IMR-90 (cell line): Measurements from ENCODE around the gene ZNF473. TPM values are rescaled to one million over a fixed set of nuclear protein-coding genes. Genes with fewer than 3 reads are reported as not detected.

Experiments used
- ATAC-seq: fragments of 200-7000 bp; cut with Tn5 transposase; 2 replicates; pipeline ENCODE4 v1.9.1; 2020; ENCODE audit warnings: low read depth, mild to moderate bottlenecking, moderate library complexity
- BruUV-seq: library from RNA; stranded (reverse); fragments of 400-500 nt; replicated peaks from 2 replicates; lab custom pipeline; 2021; lab: Mats Ljungman, UMichigan
- CTCF ChIA-PET: fragments of 300-600 bp; formaldehyde crosslinking; extraction: SDS; loops from one replicate; lab custom pipeline; 2021; ENCODE audit warnings: antibody characterized with exemption; lab: Yijun Ruan, JAX
- POLR2A ChIA-PET: fragments of 300-600 bp; sonication (Branson Sonifier 250); formaldehyde crosslinking; loops from one replicate; lab custom pipeline; 2022; ENCODE audit warnings: antibody characterized with exemption; ENCODE audit not compliant: unreplicated experiment; lab: Charles Lee
- DNase-seq: peaks from one replicate; pipeline ENCODE4 v3.0.0; 2013
- H2AFZ ChIP-seq: replicated peaks from 2 replicates; pipeline ENCODE3; 2013; ENCODE audit warnings: low read length, mild to moderate bottlenecking; ENCODE audit not compliant: poor library complexity
- H2AK5ac ChIP-seq: 2 replicates; pipeline ENCODE4 v1.6.1; 2013; ENCODE audit warnings: low read depth, low read length, inconsistent platforms
- H2AK9ac ChIP-seq: replicated peaks from 2 replicates; pipeline ENCODE3; 2013; ENCODE audit warnings: mild to moderate bottlenecking, low read depth, low read length, moderate library complexity; ENCODE audit not compliant: poor library complexity
- H2BK120ac ChIP-seq: 2 replicates; pipeline ENCODE4 v1.6.1; 2013; ENCODE audit warnings: low read depth, low read length, inconsistent platforms
- H2BK15ac ChIP-seq: 3 replicates; pipeline ENCODE4 v1.6.1; 2013; ENCODE audit warnings: low read depth, low read length, inconsistent platforms
- H2BK20ac ChIP-seq: 2 replicates; pipeline ENCODE4 v1.6.1; 2013; ENCODE audit warnings: low read depth, mild to moderate bottlenecking, inconsistent platforms, low read length, moderate library complexity
- H2BK5ac ChIP-seq: 2 replicates; pipeline ENCODE4 v1.6.1; 2013; ENCODE audit warnings: mild to moderate bottlenecking, low read depth, low read length, inconsistent platforms; ENCODE audit not compliant: poor library complexity, severe bottlenecking
- H3K14ac ChIP-seq: replicated peaks from 2 replicates; pipeline ENCODE4 v1.6.1; 2013; ENCODE audit warnings: low read depth, low read length, inconsistent platforms
- H3K18ac ChIP-seq: 2 replicates; pipeline ENCODE4 v1.6.1; 2013; ENCODE audit warnings: low read depth, low read length, control low read depth
- H3K23ac ChIP-seq: 2 replicates; pipeline ENCODE4 v1.6.1; 2013; ENCODE audit warnings: low read depth, low read length, inconsistent platforms
- H3K27ac ChIP-seq: 2 replicates; pipeline ENCODE4 v1.5.1; 2013; ENCODE audit warnings: mild to moderate bottlenecking, control low read depth, low read length; ENCODE audit not compliant: insufficient read depth
- H3K27me3 ChIP-seq: 2 replicates; pipeline ENCODE4 v1.6.1; 2013; ENCODE audit warnings: low read length; ENCODE audit not compliant: control insufficient read depth, insufficient read depth
- H3K36me3 ChIP-seq: 2 replicates; pipeline ENCODE4 v1.6.1; 2013; ENCODE audit warnings: low read length, mixed read lengths; ENCODE audit not compliant: control insufficient read depth, insufficient read depth
- H3K4ac ChIP-seq: 2 replicates; pipeline ENCODE4 v1.6.1; 2013; ENCODE audit warnings: low read depth, low read length, inconsistent platforms
- H3K4me1 ChIP-seq: 2 replicates; pipeline ENCODE4 v1.6.1; 2013; ENCODE audit warnings: low read length, mixed read lengths; ENCODE audit not compliant: control insufficient read depth, insufficient read depth
- H3K4me2 ChIP-seq: 2 replicates; pipeline ENCODE4 v1.6.1; 2013; ENCODE audit warnings: low read depth, mild to moderate bottlenecking, control low read depth, low read length, moderate library complexity
- H3K4me3 ChIP-seq: 2 replicates; pipeline ENCODE4 v1.5.1; 2013; ENCODE audit warnings: low read depth, mild to moderate bottlenecking, control low read depth, low read length, moderate library complexity; ENCODE audit not compliant: insufficient read depth
- H3K56ac ChIP-seq: 2 replicates; pipeline ENCODE4 v1.6.1; 2013; ENCODE audit warnings: low read length, inconsistent platforms; ENCODE audit not compliant: insufficient read depth; ENCODE audit errors: extremely low read depth
- H3K79me1 ChIP-seq, 2 experiments: 2 replicates each; pipeline ENCODE4 v1.6.1; 2013; ENCODE audit warnings: low read length in 2 of 2, inconsistent platforms in 1 of 2, low read depth in 1 of 2
- H3K9ac ChIP-seq: 2 replicates; pipeline ENCODE4 v1.6.1; 2013; ENCODE audit warnings: low read depth, low read length, control low read depth
- H3K9me1 ChIP-seq: 2 replicates; pipeline ENCODE4 v1.6.1; 2013; ENCODE audit warnings: low read length, inconsistent platforms; ENCODE audit not compliant: insufficient read depth
- H3K9me3 ChIP-seq: 2 replicates; pipeline ENCODE4 v1.6.1; 2013; ENCODE audit warnings: low read length; ENCODE audit not compliant: control insufficient read depth, insufficient read depth
- H4K20me1 ChIP-seq: 2 replicates; pipeline ENCODE4 v1.6.1; 2013; ENCODE audit warnings: low read length, inconsistent platforms; ENCODE audit not compliant: insufficient read depth
- H4K5ac ChIP-seq: 2 replicates; pipeline ENCODE4 v1.6.1; 2013; ENCODE audit warnings: mild to moderate bottlenecking, low read depth, low read length, control low read depth
- H4K8ac ChIP-seq, 2 experiments: 2 replicates each; pipeline ENCODE4 v1.6.1; 2013; ENCODE audit warnings: low read depth in 2 of 2, low read length in 2 of 2, control low read depth in 1 of 2, inconsistent platforms in 1 of 2
- H4K91ac ChIP-seq: 2 replicates; pipeline ENCODE4 v1.6.1; 2013; ENCODE audit warnings: low read depth, low read length, inconsistent platforms; ENCODE audit not compliant: insufficient read depth
- BHLHE40 ChIP-seq: fragments of 150-350 bp; IDR thresholded peaks from 2 replicates; pipeline ENCODE4 v1.6.1; 2016; ENCODE audit warnings: mild to moderate bottlenecking, low read depth, low read length
- CEBPB ChIP-seq: IDR thresholded peaks from 2 replicates; pipeline ENCODE4 v1.6.1; 2012; ENCODE audit warnings: low read depth, low read length, improper control_type of control experiment
- CHD1 ChIP-seq: IDR thresholded peaks from 2 replicates; pipeline ENCODE4 v1.6.1; 2012; ENCODE audit warnings: low read depth, low read length, improper control_type of control experiment
- CTCF ChIP-seq: conservative IDR thresholded peaks from 2 replicates; pipeline ENCODE4 v1.5.1; 2012; ENCODE audit warnings: mild to moderate bottlenecking, low read depth, low read length, improper control_type of control experiment
- ELK1 ChIP-seq: fragments of 150-350 bp; IDR thresholded peaks from 2 replicates; pipeline ENCODE4 v1.6.1; 2016; ENCODE audit warnings: low read depth, mild to moderate bottlenecking, low read length, moderate library complexity, borderline replicate concordance
- FOS ChIP-seq: fragments of 150-350 bp; IDR thresholded peaks from 2 replicates; pipeline ENCODE4 v1.6.1; 2016; ENCODE audit warnings: low read depth, low read length
- MAFK ChIP-seq: IDR thresholded peaks from 2 replicates; pipeline ENCODE4 v1.6.1; 2012; ENCODE audit warnings: low read depth, low read length, improper control_type of control experiment
- MAZ ChIP-seq: IDR thresholded peaks from 2 replicates; pipeline ENCODE4 v1.6.1; 2012; ENCODE audit warnings: low read depth, mild to moderate bottlenecking, low read length, improper control_type of control experiment, moderate library complexity, borderline replicate concordance
- MXI1 ChIP-seq: IDR thresholded peaks from 2 replicates; pipeline ENCODE4 v1.6.1; 2012; ENCODE audit warnings: low read depth, mild to moderate bottlenecking, low read length, moderate library complexity, borderline replicate concordance
- NFE2L2 ChIP-seq: fragments of 150-350 bp; IDR thresholded peaks from 2 replicates; pipeline ENCODE4 v1.6.1; 2016; ENCODE audit warnings: low read depth, mild to moderate bottlenecking, low read length
- POLR2A ChIP-seq: IDR thresholded peaks from 2 replicates; pipeline ENCODE4 v1.6.1; 2012; ENCODE audit warnings: mild to moderate bottlenecking, low read depth, low read length
- RAD21 ChIP-seq: IDR thresholded peaks from 2 replicates; pipeline ENCODE4 v1.6.1; 2012; ENCODE audit warnings: low read length, improper control_type of control experiment
- RCOR1 ChIP-seq: IDR thresholded peaks from 2 replicates; pipeline ENCODE4 v1.6.1; 2012; ENCODE audit warnings: mild to moderate bottlenecking, low read length, improper control_type of control experiment; ENCODE audit not compliant: insufficient replicate concordance
- RFX5 ChIP-seq: IDR thresholded peaks from 2 replicates; pipeline ENCODE4 v1.8.0; 2012; ENCODE audit warnings: low read depth, mild to moderate bottlenecking, low read length, moderate library complexity
- SMC3 ChIP-seq: fragments of 150-350 bp; IDR thresholded peaks from 2 replicates; pipeline ENCODE4 v1.6.1; 2016; ENCODE audit warnings: low read depth, mild to moderate bottlenecking, antibody characterized with exemption, low read length, moderate library complexity
- USF2 ChIP-seq: fragments of 150-350 bp; IDR thresholded peaks from 2 replicates; pipeline ENCODE4 v1.6.1; 2017; ENCODE audit warnings: mild to moderate bottlenecking, antibody characterized with exemption, low read length, low read depth
- WGBS, 2 experiments: methylation state at CpG; one replicate each; pipeline versions ENCODE4 v1.1.5 to v1.1.7; 2013; ENCODE audit warnings: missing lambda C conversion rate in 2 of 2; ENCODE audit not compliant: insufficient read length in 1 of 2; ENCODE audit errors: extremely low coverage in 2 of 2; 5-methylcytosine and 5-hydroxymethylcytosine counted together
- dilution Hi-C: fragments of 300-500 bp; cut with HindIII; formaldehyde crosslinking; loops from one replicate; pipeline ENCODE4 v1.14.3; 2018; ENCODE audit warnings: low sequenced_read_pairs; ENCODE audit not compliant: unreplicated experiment
- in situ Hi-C: fragments of 300-500 bp; cut with MboI; formaldehyde crosslinking; loops from 3 replicates; pipeline ENCODE4 v1.14.3; 2019; ENCODE audit warnings: low sequenced_read_pairs, inconsistent platforms, mixed read lengths
- intact Hi-C: fragments of 100-400 bp; cut with micrococcal nuclease; formaldehyde crosslinking; loops from 2 replicates; pipeline ENCODE4 v1.10.0; 2022
- polyA plus RNA-seq, 3 experiments: library from polyadenylated mRNA; depleted of rRNA; stranded (reverse); fragments of >200 nt; gene quantifications; 2 replicates each; pipeline ENCODE4 v1.2.3, GENCODE V29; 2012; ENCODE audit warnings: low replicate concordance in 1 of 3
- total RNA-seq: library from RNA; depleted of rRNA; stranded (reverse); fragments of >200 nt; gene quantifications from 2 replicates; pipeline ENCODE4 v1.2.3, GENCODE V29; 2012

Gene ZNF473
- total and polyA plus RNA-seq, 2 of the 4 experiments (the other 2 are of a cell fraction) = 4.5 to 13.3 TPM

GRCh38 chr19:50053119-50053518, 27.3 kb downstream of the ZNF473 start:
- H3K23ac ChIP-seq = no peak overlapping the region
- DNase-seq = no peak
- H4K91ac ChIP-seq = no peak overlapping the region
- no peak for TF ChIP-seq FOS
- no peak for TF ChIP-seq ELK1
- TF ChIP-seq SMC3 = no peak
- no peak for TF ChIP-seq RCOR1
- no peak for TF ChIP-seq BHLHE40
- TF ChIP-seq MXI1 = no peak
- no peak for TF ChIP-seq CTCF
- no peak for TF ChIP-seq MAFK
- TF ChIP-seq CHD1 = no peak
- no peak for TF ChIP-seq POLR2A
- no peak for TF ChIP-seq NFE2L2
- TF ChIP-seq USF2 = no peak
- TF ChIP-seq RAD21 = no peak
- TF ChIP-seq CEBPB = no peak
- TF ChIP-seq RFX5 = no peak
- TF ChIP-seq MAZ = no peak
- no peak overlapping the region for H3K4me3 ChIP-seq
- no peak overlapping the region for H2BK120ac ChIP-seq
- no peak overlapping the region for H2BK20ac ChIP-seq
- no peaks in the 10 kb centered on the region for H3K9me1 ChIP-seq
- H3K4me2 ChIP-seq = no peak overlapping the region
- intact Hi-C loops (no loop called here), in situ Hi-C loops (no loop called here), dilution Hi-C loops (no loop called here)
- H2BK15ac ChIP-seq = no peak overlapping the region
- H4K5ac ChIP-seq = no peak overlapping the region
- no peak overlapping the region for H3K9ac ChIP-seq
- no peak overlapping the region for H2BK5ac ChIP-seq
- no peak overlapping the region for H3K4ac ChIP-seq
- H3K4me1 ChIP-seq = no peaks in the 10 kb centered on the region
- no peak overlapping the region for H4K8ac ChIP-seq
- H3K36me3 ChIP-seq = no peaks in the 10 kb centered on the region
- CTCF ChIA-PET = no interaction called here
- H4K20me1 ChIP-seq = no peaks in the 10 kb centered on the region
- H3K79me1 ChIP-seq = no peaks in the 10 kb centered on the region
- H3K56ac ChIP-seq = no peak overlapping the region
- no peak overlapping the region for H3K14ac ChIP-seq
- H2AFZ ChIP-seq = no peak overlapping the region
- BruUV-seq = no TSS peak
- H3K27ac ChIP-seq = no peak overlapping the region
- ATAC-seq = no peak
- no peaks in the 10 kb centered on the region for H3K27me3 ChIP-seq
- H2AK9ac ChIP-seq = no peak overlapping the region
- H2AK5ac ChIP-seq = no peak overlapping the region
- no peak overlapping the region for H3K18ac ChIP-seq
- WGBS, 2 experiments = 0% methylated on average over 1 of the region's 4 CpGs; no CpG with 5 or more reads in 1 of the 2 experiments
- POLR2A ChIA-PET = no interaction called here
- peaks cover 6% of the 10 kb centered on the region for H3K9me3 ChIP-seq
